ENCODE results near the gene DMBX1. TPM values are rescaled to one million over a fixed set of nuclear protein-coding genes. Genes with fewer than 3 reads are reported as not detected.

The DMBX1 gene
- total and polyA plus RNA-seq, 2 of the 4 experiments (the other 2 are of a cell fraction): not detected

DNA sequence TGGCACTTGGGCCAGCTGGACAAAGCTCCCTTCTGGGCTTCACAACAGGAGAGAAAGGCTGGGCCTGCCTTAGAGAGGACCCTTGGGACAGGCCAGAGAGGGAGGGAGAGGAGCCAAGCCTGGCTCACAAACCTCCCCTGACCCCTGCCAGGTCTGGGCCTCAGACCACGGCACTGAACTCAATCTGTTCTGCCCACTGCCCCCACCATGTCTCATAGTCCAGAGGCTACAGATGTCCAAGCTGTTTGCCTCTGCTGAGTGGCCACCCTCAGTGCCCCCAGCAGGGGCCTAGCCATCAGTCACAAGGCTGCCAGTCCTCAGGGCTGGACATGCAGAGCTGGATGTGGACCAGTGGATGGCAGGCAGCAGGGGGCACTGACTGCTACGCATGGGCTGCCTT is 13.0 kb upstream of the DMBX1 start:
- Histone ChIP-seq H2BK20ac (ENCODE audit: low read depth, low read length) (no peak overlapping the region), H3K4ac (ENCODE audit: low read depth, low read length) (no peak overlapping the region), H3K56ac (ENCODE audit: extremely low read depth, insufficient read depth, low read length) (no peak overlapping the region), H4K91ac (ENCODE audit: insufficient read depth, low read depth, low read length) (no peak overlapping the region), H2AK9ac (replicated peaks; ENCODE audit: low read depth, low read length, poor library complexity) (no peak overlapping the region), H2BK15ac (ENCODE audit: low read depth, low read length) (no peak overlapping the region), H3K9me3 (ENCODE audit: control insufficient read depth, insufficient read depth, low read length) (no peaks in the 10 kb centered on the region), H3K14ac (replicated peaks; ENCODE audit: low read depth, low read length) (no peak overlapping the region), H3K4me2 (ENCODE audit: low read depth, low read length) (no peak overlapping the region), H2BK120ac (ENCODE audit: low read depth, low read length) (no peak overlapping the region), H3K9ac (ENCODE audit: low read depth, low read length) (no peak overlapping the region), H3K4me3 (ENCODE audit: insufficient read depth, low read depth, low read length) (no peak overlapping the region), H3K27ac (ENCODE audit: insufficient read depth, low read length) (no peak overlapping the region), H2BK5ac (ENCODE audit: low read depth, low read length, poor library complexity, severe bottlenecking) (no peak overlapping the region), H4K20me1 (ENCODE audit: insufficient read depth, low read length) (no peaks in the 10 kb centered on the region), H3K36me3 (ENCODE audit: control insufficient read depth, insufficient read depth, low read length) (no peaks in the 10 kb centered on the region), H2AFZ (replicated peaks; ENCODE audit: low read length, poor library complexity) (no peak overlapping the region), H4K5ac (ENCODE audit: low read depth, low read length) (no peak overlapping the region), H3K4me1 (ENCODE audit: control insufficient read depth, insufficient read depth, low read length) (no peaks in the 10 kb centered on the region), H2AK5ac (ENCODE audit: low read depth, low read length) (no peak overlapping the region), H4K8ac (ENCODE audit: low read depth in 2 of 2, low read length in 2 of 2) (no peak overlapping the region), H3K79me1 (ENCODE audit: low read depth in 1 of 2, low read length in 2 of 2) (no peaks in the 10 kb centered on the region), H3K27me3 (ENCODE audit: control insufficient read depth, insufficient read depth, low read length) (peaks cover 71% of the 10 kb centered on the region), H3K18ac (ENCODE audit: low read depth, low read length) (no peak overlapping the region), H3K9me1 (ENCODE audit: insufficient read depth, low read length) (no peaks in the 10 kb centered on the region), H3K23ac (ENCODE audit: low read depth, low read length) (no peak overlapping the region)
- in situ Hi-C loops (cut with MboI; ENCODE audit: low sequenced_read_pairs): loop anchor here (5.0 kb wide), 1 partner anchor 51 kb away; no protein-coding TSS in a partner anchor
- WGBS, 2 experiments (ENCODE audit: extremely low coverage in 2 of 2, insufficient read length in 1 of 2): no CpG with 5 or more reads among the region's 2 CpGs
- intact Hi-C loops (cut with micrococcal nuclease): loop anchor here (1.0 to 5.0 kb wide), 3 partner anchors 52 to 248 kb away; no protein-coding TSS in a partner anchor
- ChIA-PET POLR2A (ENCODE audit: unreplicated experiment) (no interaction called here), CTCF (interaction anchor here (1.1 to 2.0 kb wide), 3 partner anchors 14 to 63 kb away, joined by 3 to 5 read pairs (median 4); no protein-coding TSS in a partner anchor)
- DNase-seq (no peak), ATAC-seq (ENCODE audit: low read depth) (no peak)
- no peak for TF ChIP-seq RFX5 (IDR thresholded peaks at IDR 0.05; ENCODE audit: low read depth, low read length)
- no peak for TF ChIP-seq SMC3 (IDR thresholded peaks at IDR 0.05; ENCODE audit: low read depth, low read length)
- no peak for TF ChIP-seq CEBPB (IDR thresholded peaks at IDR 0.05; ENCODE audit: low read depth, low read length)
- TF ChIP-seq, protein P1, sequence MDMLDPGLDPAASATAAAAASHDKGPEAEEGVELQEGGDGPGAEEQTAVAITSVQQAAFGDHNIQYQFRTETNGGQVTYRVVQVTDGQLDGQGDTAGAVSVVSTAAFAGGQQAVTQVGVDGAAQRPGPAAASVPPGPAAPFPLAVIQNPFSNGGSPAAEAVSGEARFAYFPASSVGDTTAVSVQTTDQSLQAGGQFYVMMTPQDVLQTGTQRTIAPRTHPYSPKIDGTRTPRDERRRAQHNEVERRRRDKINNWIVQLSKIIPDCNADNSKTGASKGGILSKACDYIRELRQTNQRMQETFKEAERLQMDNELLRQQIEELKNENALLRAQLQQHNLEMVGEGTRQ (IDR thresholded peaks at IDR 0.05; ENCODE audit: low read depth, low read length): no peak
- no peak for TF ChIP-seq NFE2L2 (IDR thresholded peaks at IDR 0.05; ENCODE audit: low read depth, low read length)
- TF ChIP-seq MAZ (IDR thresholded peaks at IDR 0.05; ENCODE audit: borderline replicate concordance, low read depth, low read length): no peak
- TF ChIP-seq RCOR1 (IDR thresholded peaks at IDR 0.05; ENCODE audit: insufficient replicate concordance, low read length): no peak
- TF ChIP-seq POLR2A (IDR thresholded peaks at IDR 0.05; ENCODE audit: low read depth, low read length): no peak
- TF ChIP-seq RAD21 (IDR thresholded peaks at IDR 0.05; ENCODE audit: low read length): no peak
- TF ChIP-seq CHD1 (IDR thresholded peaks at IDR 0.05; ENCODE audit: low read depth, low read length): no peak
- TF ChIP-seq MXI1 (IDR thresholded peaks at IDR 0.05; ENCODE audit: borderline replicate concordance, low read depth, low read length): no peak
- TF ChIP-seq BHLHE40 (IDR thresholded peaks at IDR 0.05; ENCODE audit: low read depth, low read length): no peak
- no peak for TF ChIP-seq MAFK (IDR thresholded peaks at IDR 0.05; ENCODE audit: low read depth, low read length)
- TF ChIP-seq, protein P2, sequence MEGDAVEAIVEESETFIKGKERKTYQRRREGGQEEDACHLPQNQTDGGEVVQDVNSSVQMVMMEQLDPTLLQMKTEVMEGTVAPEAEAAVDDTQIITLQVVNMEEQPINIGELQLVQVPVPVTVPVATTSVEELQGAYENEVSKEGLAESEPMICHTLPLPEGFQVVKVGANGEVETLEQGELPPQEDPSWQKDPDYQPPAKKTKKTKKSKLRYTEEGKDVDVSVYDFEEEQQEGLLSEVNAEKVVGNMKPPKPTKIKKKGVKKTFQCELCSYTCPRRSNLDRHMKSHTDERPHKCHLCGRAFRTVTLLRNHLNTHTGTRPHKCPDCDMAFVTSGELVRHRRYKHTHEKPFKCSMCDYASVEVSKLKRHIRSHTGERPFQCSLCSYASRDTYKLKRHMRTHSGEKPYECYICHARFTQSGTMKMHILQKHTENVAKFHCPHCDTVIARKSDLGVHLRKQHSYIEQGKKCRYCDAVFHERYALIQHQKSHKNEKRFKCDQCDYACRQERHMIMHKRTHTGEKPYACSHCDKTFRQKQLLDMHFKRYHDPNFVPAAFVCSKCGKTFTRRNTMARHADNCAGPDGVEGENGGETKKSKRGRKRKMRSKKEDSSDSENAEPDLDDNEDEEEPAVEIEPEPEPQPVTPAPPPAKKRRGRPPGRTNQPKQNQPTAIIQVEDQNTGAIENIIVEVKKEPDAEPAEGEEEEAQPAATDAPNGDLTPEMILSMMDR (conservative IDR thresholded peaks at IDR 0.05; ENCODE audit: low read depth, low read length): no peak
- TF ChIP-seq, protein P3, sequence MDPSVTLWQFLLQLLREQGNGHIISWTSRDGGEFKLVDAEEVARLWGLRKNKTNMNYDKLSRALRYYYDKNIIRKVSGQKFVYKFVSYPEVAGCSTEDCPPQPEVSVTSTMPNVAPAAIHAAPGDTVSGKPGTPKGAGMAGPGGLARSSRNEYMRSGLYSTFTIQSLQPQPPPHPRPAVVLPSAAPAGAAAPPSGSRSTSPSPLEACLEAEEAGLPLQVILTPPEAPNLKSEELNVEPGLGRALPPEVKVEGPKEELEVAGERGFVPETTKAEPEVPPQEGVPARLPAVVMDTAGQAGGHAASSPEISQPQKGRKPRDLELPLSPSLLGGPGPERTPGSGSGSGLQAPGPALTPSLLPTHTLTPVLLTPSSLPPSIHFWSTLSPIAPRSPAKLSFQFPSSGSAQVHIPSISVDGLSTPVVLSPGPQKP (IDR thresholded peaks at IDR 0.05; ENCODE audit: borderline replicate concordance, low read depth, low read length): no peak
- TF ChIP-seq FOS (IDR thresholded peaks at IDR 0.05; ENCODE audit: low read depth, low read length): no peak
- dilution Hi-C loops (cut with HindIII; ENCODE audit: low sequenced_read_pairs, unreplicated experiment): no loop called here
- BruUV-seq (replicated peaks): no TSS peak
